Umbilical cord (tissue), 2 donors: ENCODE data around the gene CCDC28A. TPM values are rescaled to one million over a fixed set of nuclear protein-coding genes. Genes with fewer than 3 reads are reported as not detected.

ENCODE experiments used
- DNase-seq: peaks from one replicate; pipeline ENCODE4 v3.0.0-alpha.2; 2015; ENCODE audit warnings: low spot score
- total RNA-seq: library from RNA; depleted of rRNA; stranded (reverse); fragments of >200 nt; gene quantifications from one replicate; pipeline ENCODE4 v1.2.3, GENCODE V29; 2014; ENCODE audit warnings: low replicate concordance; ENCODE audit not compliant: insufficient read depth

Gene CCDC28A
- total RNA-seq, 1 donor from 2014 or later, result 15.4 TPM

DNA sequence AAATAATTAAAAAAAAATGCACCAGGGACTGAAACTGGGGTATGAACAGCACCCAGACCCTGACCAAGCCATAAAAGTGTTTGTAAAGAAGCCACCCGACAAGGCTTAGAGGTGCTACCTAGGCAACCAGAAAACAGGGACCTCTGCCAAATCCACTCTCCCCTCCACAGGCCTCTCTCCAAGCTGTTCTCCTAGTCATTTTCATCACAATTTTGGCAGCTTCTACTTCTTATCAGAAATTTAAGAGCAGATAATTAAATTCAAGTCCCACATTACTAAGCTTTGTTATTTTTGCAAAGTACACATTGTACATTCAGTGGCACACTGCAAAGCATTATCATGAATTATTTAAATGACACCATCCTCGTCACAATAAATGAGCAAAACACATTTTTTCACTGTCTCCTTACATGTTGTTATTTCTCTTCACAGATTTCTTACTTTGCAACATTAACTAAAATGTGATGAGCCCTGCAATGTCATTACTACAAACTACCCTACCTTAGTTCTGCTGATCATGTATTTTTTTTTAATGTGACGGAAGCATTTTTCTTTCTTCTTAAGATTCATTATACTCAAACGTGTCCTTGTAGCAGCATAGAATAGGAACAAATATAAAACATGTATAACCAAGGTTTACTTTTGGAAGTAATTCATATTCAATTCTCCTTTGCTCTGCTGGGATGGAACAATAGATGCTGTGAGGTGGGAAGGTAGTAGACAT lies 60.4 kb downstream of the CCDC28A start:
- DNase-seq, result peak; percentile 70

GRCh38 chr6:138837246-138837645 lies 63.7 kb downstream of the CCDC28A start:
- no peak for DNase-seq

Other genes with a start within 250 kb of the CCDC28A start
- gene ECT2L, start 22.3 kb downstream of the CCDC28A start, total RNA-seq, result not detected
- gene REPS1, start 214.5 kb downstream of the CCDC28A start, total RNA-seq, result 48.2 TPM